ENCODE results near the gene RNMT.
"Not testable (repeated sequence)": the region's sequence is repeated elsewhere in the genome, so short reads cannot be mapped to it uniquely, and the experiment has no call there.

Gene RNMT

GRCh38 chr18:13735681-13736080 lies 9.2 kb downstream of the RNMT start:
- no peak for DNase-seq (ENCODE audit: low spot score)

DNA sequence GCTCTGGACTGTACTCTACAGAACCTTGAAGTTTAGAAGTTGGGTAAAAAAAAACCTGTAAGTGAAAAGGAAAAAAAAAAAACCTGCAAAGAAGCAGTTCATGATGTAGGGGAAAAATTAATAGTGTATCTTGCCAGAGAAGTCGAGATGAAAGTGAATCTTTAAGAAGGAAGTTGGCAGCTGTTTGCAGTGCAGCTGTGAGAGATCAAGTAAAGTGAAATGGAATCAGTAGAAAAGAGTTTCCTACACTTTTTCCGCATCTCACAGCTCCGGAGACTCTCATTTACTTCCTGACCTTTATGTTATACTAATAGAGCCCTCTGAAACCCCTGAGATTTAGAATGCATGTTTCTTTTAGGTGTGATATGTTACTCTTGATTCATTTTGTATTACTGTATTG lies 19.2 kb downstream of the RNMT start:
- no peak for DNase-seq (ENCODE audit: low spot score)

DNA sequence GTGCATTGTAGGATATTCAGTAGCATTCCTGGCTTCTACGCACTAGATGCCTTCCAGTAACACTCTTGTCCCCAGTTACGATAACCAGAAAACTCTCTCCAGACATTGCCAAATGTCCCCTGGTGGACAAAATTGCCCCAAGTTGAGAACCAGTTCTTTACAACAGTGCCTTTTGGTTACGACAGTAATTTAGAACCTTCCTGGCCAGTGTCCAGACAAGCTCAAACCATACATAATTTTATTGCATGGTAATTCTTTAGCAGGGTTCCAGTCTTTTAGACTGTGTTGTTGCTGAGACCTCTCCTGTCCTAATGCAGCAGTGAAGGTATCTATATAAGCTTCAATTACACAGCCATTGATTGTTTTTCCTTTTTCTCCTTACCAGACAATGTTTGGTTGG lies 20.2 kb downstream of the RNMT start:
- DNase-seq (ENCODE audit: low spot score), result no peak

DNA sequence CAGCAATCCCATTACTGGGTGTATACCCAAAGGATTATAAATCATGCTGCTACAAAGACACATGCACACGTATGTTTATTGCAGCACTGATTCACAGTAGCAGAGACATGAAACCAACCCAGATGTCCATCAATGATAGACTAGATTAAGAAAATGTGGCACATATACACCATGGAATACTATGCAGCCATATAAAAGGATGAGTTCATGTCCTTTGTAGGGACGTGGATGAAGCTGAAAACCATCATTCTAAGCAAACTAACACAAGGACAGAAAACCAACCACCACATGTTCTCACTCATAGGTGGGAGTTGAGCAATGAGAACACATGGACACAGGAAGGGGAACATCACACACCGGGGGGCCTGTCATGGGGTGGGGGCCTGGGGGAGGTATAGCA lies 25.1 kb downstream of the RNMT start:
- not testable (repeated sequence) for DNase-seq (ENCODE audit: low spot score)

DNA sequence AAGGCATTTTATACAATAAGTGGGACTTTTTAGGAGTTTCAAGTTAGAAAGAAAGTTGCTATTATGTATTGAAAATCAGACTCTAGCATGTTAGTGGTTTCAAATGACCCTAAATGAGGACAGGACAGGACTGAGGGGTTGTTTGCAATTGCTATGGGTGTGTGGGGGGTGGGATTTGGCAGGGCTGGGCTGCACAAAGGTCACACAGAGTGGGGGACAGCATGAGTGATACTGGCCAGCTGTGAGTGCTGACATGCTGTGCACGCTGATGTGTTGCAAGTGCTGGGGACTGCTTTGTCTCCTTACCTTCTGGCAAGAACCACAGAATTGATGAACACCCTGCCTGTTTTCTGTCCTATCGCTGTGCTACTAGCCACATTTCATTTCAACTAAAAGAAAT lies 29.8 kb downstream of the RNMT start:
- DNase-seq (ENCODE audit: low spot score), result no peak

GRCh38 chr18:13756671-13757070 lies 30.2 kb downstream of the RNMT start:
- no peak for DNase-seq (ENCODE audit: low spot score)

GRCh38 chr18:13758622-13759021 lies 32.1 kb downstream of the RNMT start:
- no peak for DNase-seq (ENCODE audit: low spot score)

DNA sequence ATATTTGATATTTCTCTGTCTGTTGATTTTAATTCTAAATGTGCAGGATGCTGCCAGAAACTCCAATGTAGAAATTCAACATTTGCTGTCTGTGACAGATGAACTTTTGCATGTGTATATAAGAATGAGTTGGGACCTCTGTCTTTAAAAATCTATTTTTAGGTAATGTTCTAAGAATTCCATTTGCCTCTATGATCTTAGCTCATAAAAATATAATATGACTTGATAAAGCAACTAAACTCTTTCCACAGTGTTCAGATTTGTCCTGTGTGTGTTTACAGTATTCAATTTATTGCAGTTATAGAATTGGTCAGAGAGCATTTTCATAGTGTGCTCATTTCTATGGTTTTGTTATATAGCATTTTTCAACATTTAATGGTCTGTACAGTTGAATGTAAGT lies 33.6 kb downstream of the RNMT start:
- no peak for DNase-seq (ENCODE audit: low spot score)

GRCh38 chr18:13762690-13763439 lies 36.4 kb downstream of the RNMT start:
- no peak for DNase-seq (ENCODE audit: low spot score)

DNA sequence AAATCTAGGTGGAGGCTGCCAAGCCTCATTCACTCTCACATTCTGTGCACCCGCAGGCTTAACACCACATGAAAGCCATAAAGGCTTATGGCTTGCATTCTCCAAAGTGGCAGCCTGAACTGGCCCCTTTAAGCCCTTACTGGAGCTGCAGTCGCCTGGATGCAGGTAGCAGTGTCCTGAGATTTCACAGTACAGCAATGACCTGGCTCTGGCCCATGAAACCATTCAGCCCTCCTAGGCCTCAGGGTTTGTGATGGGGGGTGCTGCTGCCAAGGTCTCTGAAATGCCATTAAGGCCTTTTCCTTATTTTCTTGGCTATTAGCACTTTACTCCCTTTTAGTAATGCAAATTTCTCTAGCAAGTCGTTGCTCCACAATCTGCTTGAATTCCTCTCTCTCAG lies 48.6 kb downstream of the RNMT start:
- DNase-seq (ENCODE audit: low spot score), result no peak

- no peak for DNase-seq (ENCODE audit: low spot score)
Measured at GRCh38 chr18:13791181-13791580, 64.7 kb downstream of the RNMT start.

DNA sequence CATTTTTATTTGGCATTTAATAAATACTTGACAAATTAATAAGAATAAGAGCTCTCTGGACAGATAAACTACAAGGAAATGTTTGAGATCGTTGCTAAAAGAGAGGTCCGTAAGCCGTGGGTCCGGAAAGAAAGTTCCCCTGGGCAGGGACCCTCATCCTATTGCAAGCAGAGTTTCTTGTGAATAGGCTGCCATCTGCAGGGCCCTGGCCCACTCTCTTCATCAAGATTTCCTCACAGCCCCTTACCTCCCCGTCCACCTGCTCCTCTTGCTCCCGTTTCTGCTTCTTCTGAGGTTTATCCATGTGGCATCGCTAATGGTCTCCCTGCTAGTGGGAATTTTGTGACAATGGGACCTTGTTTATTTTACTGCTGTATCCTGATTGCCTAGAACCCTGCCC lies 67.3 kb downstream of the RNMT start:
- DNase-seq (ENCODE audit: low spot score), result peak; percentile 72

- no peak for DNase-seq (ENCODE audit: low spot score)
Measured at GRCh38 chr18:13796515-13796914, 70.0 kb downstream of the RNMT start.

DNA sequence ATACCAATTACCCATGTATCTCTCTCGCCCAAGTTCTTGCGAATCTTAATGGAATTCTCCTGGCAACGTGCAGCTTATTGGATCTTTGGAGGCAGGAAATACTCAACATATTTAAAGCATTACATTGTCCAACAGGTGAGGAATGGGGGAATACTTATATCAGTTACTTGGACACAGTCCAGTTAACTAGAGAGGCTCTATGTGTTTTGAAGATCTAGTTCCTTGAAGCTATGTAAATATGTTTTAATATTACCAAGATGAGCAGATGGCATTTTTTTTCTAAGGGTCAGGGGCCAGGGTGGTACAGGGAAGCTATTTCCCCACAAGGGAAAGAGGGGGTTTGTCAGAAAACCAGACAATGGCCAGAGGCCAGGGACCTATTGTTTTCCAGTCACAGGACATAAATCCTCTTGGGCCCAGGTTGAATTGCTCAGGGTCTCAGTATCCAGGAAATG lies 70.7 kb downstream of the RNMT start:
- DNase-seq (ENCODE audit: low spot score), result no peak

- no peak for DNase-seq (ENCODE audit: low spot score)
Measured at GRCh38 chr18:13799396-13799795, 72.9 kb downstream of the RNMT start.

DNA sequence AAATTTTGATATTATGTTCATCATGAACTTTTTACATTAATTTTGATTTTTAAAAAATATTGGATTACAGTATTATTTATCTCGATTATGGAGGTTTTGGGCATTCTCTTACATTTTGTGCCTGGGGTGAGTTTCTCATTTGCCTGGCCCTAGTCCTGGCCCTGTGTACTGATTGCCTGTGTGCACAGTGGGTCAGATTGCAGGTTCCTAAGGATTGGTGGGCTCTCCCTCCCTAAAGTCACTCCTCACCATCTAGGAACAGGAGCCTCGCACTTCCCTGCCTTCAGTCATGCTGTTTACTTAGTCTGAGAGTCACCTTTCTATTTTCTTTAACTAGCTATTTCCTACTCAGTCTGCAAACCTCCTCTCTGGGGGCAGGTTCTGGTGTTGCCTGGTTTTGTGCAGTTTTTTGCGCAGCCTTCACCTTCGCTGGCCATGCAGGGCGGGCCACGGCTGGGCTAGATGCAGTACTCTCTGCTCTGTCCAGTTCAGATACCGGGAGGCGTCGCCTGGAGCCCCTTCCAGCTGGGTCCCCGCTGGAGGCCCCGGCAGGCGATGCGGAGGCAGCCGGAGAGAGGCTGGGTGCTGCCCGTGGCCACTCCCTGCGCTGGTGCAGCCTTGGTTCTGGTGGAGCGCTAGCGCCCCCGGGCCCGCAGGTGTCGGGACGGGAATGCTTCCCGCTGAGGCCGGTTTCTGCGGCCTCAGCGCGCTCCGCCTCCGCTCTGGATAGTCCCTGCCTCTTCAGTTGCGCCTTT lies 74.2 kb downstream of the RNMT start:
- DNase-seq (ENCODE audit: low spot score), result peak; percentile 90

GRCh38 chr18:13801260-13801601 lies 74.8 kb downstream of the RNMT start:
- DNase-seq (ENCODE audit: low spot score), result no peak

DNA sequence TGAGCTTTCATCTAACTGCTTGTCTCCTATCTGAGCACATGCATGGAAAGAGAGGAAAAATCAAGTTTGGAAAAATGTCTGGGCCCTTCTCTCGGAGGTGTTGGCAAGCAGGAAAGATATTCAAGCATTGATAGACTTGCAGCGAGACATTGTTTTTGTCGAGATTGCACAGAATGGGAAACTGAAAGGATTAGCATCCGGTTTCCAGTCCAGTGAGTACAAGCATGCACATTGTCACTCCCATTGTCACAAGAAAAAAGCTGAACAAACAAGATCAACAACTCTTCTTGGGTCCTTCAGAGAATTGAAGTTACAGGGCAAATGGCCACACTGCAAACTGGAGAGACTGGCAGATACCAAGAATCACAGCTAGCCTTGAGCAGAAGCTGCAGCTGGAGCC lies 77.8 kb downstream of the RNMT start:
- no peak for DNase-seq (ENCODE audit: low spot score)

- DNase-seq (ENCODE audit: low spot score), result peak; percentile 27
Measured at GRCh38 chr18:13808294-13809042, 82.0 kb downstream of the RNMT start.

- DNase-seq (ENCODE audit: low spot score), result no peak
Measured at GRCh38 chr18:13809043-13809430, 82.6 kb downstream of the RNMT start.

DNA sequence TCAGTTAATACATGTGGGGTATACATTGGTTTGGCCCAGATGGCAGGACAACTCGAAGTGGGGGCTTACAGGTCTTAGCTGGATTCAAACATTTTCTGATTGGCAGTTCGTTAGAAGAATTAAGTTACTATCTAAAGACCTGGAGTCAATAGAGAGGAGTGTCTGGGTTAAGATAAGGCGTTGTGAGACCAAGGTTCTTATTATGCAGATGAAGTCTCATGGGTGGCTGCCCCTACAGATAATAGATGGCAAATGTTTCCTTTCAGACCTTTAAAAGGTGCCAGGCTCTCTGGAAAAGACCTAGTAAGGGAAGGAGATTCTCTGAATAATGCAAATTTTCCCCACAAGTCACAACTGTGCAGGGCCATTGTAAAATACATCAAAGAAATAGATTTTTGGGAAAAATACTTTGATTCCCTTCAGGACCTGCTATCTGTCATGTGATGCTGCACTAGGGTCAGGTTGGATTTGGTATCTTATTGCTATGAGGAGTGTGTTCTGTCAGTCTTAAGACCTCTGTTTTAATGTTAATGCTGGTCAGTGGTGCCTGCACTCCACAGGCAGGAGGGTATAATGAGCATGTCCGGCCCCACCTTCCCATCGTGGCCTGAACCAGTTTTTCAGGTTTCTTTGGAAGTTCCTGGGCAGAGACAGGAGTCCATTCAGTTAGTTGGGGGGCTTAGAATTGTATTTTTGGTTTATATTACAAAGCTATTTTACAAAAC lies 83.2 kb downstream of the RNMT start:
- DNase-seq (ENCODE audit: low spot score), result no peak

DNA sequence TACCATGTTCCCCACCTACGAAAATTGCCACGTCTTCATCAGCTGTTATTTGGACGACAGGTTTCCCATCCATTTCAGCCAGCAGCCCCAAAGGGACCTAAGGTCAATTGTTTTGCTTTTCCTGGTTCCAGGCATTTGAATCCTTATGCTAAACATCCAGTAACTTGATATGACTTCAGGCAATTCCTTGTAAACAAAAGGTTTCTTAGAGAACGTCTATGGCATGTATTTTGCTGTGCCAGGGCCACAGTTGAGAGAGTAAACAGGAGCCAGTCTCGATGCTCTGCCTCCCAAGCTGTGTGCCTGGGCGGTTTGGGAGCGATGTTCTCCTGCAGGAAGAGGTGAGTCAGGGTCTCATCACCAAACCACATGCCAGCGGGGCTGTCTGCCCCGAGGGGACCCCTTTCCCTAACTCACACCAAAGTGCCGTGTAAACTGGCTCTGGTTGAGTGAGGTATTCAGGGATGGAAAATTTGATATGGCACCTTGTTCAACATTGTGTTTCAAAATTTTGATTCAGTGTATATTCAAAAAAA lies 84.5 kb downstream of the RNMT start:
- DNase-seq (ENCODE audit: low spot score), result no peak

All from D341Med (cell line).